ENCODE measurements around the gene NEDD8.

NEDD8 gene

GRCh38 chr14:24185741-24186140 is 46.4 kb downstream of the NEDD8 start:
- TF ChIP-seq ZFX (IDR thresholded peaks at IDR 0.05; ENCODE audit: borderline replicate concordance) (no peak), CTCF (IDR thresholded peaks at IDR 0.05) (no peak)
- no peak overlapping the region for H3K27ac ChIP-seq

- no peak for TF ChIP-seq ZFX (IDR thresholded peaks at IDR 0.05; ENCODE audit: borderline replicate concordance)
- TF ChIP-seq CTCF (IDR thresholded peaks at IDR 0.05): no peak
- no peak overlapping the region for H3K27ac ChIP-seq
These were observed 47.1 kb downstream of the NEDD8 start for GRCh38 chr14:24185026-24185425.

- TF ChIP-seq ZFX (IDR thresholded peaks at IDR 0.05; ENCODE audit: borderline replicate concordance) (no peak), CTCF (IDR thresholded peaks at IDR 0.05) (no peak)
- no peak overlapping the region for H3K27ac ChIP-seq
These were observed 47.8 kb downstream of the NEDD8 start for GRCh38 chr14:24184104-24184970.

- no peak overlapping the region for H3K27ac ChIP-seq
- no peak for TF ChIP-seq ZFX (IDR thresholded peaks at IDR 0.05; ENCODE audit: borderline replicate concordance)
- no peak for TF ChIP-seq CTCF (IDR thresholded peaks at IDR 0.05)
These were observed 49.1 kb downstream of the NEDD8 start for GRCh38 chr14:24183014-24183481.

GRCh38 chr14:24182110-24182882 is 49.9 kb downstream of the NEDD8 start:
- H3K27ac ChIP-seq: no peak overlapping the region
- TF ChIP-seq ZFX (IDR thresholded peaks at IDR 0.05; ENCODE audit: borderline replicate concordance): no peak
- TF ChIP-seq CTCF (IDR thresholded peaks at IDR 0.05): no peak

GRCh38 chr14:24181371-24182077 is 50.6 kb downstream of the NEDD8 start:
- TF ChIP-seq CTCF (IDR thresholded peaks at IDR 0.05): no peak
- TF ChIP-seq ZFX (IDR thresholded peaks at IDR 0.05; ENCODE audit: borderline replicate concordance): no peak

More at GRCh38 chr14:24181371-24182077, 50.6 kb downstream of the NEDD8 start:
- no peak overlapping the region for H3K27ac ChIP-seq
